Measurements from ENCODE around the gene BCL6B.

Gene BCL6B

DNA sequence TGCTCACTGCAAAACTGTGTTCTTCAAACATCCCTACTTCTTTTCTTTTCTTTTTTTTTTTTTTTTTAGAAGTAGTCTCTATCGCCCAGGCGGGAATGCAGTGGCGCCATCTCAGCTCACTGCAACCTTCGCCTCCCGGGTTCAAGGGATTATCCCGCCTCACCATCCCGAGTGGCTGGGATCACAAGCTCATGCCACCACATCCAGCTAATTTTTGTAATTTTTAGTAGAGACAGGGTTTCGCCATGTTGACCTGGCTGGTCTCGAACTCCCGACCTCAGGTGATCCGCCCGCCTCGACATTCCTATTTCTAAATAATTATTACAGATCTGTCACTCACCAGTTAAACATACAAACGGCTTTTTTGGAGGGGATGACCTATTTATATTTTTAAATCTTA lies 11.4 kb upstream of the BCL6B start:
- FAIRE-seq = no peak

DNA sequence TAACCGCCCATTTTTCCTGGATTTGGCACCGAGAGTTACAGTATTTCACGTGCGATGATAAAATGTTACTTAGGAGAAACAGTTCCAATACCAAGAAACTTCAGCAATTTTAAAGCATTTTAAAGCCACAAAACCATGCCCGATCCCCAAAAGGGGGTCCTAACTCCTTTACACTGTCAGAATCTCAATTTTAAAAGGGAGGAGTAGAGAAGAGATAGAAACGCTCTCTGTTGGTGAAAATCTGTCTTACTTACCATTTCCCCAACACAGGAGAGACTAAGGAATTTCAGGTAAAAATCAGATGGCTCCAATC lies 11.0 kb upstream of the BCL6B start:
- FAIRE-seq = no peak

DNA sequence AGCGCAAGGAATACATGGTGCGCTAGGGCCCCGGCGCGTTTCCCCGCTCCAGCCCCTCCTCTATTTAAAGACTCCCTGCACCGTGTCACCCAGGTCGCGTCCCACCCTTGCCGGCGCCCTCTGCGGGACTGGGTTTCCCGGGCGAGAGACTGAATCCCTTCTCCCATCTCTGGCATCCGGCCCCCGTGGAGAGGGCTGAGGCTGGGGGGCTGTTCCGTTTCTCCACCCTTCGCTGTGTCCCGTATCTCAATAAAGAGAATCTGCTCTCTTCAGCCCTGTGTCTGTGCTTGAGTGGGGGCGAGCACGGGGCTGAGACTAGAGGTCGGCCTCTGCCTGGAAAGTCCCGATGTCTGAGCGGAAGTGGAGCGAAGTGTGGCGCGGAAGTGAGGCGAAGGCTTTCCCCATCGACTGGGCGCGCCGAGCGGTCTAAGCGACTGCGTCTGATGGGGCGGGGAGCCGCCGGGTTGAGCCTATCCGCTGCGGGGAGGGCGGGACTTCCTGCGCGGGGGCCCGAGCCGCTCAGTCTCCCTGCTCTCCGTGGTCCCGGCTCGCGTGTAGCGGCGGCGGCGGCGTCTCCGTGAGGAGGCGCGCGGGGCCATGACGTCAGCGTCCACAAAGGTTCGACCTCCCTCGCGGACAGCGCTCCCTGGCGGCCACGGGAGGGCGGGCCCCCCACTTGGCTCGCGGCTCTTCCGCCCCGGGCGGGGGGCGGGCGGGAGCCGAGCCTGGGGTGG lies 8.4 kb upstream of the BCL6B start:
- FAIRE-seq = peak; percentile 67

DNA sequence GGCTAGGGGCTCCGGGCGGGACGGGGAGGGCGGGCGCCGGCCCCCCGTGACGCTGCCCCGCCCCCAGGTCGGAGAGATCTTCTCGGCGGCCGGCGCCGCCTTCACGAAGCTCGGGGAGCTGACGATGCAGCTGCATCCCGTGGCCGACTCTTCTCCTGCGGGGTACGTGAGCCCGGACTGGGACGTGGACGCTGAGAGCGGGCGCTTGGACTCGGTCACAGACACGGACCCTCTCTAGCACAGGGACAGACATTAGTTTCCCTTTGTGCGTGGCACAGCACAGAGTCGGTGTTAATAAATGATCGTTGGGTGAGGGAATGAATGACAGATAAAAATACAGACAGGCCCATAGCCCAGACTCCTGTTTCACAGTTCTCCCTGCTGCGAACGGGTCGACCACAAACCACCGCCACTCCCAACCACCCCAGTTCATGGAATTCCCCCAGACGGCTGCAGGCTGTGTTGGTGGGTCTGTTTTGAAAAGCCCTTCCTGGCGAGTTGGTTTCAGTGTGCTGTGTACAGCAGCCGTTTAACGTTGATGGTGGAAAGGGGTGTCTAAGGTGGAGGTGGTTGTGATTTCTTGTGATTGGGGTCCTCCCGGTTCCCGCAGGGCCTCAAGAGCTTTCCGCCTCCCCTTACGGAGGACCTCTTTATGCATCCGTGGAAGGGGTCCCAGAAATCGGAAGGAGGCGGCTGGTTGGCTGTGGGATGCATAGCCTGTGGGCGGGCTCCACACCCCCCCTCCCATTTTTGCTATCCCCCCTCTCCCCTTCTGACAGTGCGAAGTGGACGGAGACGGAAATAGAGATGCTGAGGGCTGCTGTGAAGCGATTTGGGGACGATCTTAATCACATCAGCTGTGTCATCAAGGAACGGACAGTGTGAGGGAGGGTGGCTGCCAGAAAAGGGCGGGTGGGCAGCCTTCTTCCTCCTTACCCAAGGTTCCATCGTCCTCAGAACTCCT lies 7.6 kb upstream of the BCL6B start:
- FAIRE-seq = no peak

DNA sequence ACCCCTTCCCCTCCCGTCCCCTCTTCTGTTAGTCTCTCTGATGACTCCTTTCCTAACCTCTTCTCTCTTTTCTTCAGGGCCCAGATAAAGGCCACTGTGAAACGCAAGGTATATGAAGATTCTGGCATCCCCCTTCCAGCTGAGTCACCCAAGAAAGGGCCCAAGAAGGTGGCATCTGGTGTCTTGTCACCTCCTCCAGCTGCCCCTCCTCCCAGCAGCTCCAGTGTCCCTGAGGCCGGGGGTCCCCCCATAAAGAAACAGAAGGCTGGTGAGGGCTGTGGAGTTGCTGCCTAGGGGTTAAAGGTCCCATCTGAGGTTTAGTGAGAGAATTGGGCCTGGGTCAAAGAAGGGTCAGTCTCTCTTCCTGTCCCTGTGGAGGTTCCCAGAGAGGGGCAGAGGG lies 6.4 kb upstream of the BCL6B start:
- no peak for FAIRE-seq

DNA sequence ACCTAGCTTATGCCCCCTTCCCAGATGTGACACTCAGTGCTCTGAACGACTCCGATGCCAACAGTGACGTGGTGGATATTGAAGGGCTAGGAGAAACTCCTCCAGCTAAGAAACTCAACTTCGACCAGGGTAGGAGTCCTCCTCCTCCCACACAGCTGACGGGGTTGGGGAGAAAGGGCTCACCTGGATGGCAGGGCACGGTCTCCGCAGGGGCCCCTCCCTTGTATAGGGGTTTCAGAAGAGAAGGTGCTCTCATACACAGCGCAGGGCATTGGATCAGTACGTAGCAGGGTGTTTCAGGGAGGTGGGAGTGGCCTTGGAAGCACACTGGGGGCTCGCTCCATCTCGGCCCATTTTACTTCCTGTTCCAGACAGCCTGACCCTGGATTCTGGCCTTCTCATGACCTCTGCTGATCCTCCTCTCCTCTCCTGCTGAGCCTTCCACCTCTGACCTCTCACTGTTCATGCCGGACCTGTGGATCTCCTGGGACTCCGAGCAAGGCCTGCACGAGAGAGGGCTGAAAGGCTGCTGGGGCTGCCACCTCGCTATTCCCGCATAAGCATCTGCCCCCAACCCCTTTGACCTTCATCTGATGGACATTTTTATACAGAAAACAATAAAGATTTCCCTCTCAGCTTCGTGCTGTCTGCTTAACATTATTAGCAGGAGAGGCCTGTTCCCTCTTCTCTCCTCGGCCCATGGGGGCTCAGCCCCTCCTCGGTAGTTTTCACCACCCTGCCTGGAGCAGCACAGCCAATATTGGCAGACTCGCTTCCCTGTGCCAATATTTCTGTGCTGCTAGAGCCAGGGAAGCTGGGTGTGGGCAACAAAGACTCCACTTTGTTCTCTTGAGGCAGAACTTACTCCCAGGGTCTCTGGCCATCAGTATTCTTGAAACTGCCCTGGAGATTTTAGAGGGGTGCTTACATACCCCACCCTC lies 5.7 kb upstream of the BCL6B start:
- FAIRE-seq = no peak

DNA sequence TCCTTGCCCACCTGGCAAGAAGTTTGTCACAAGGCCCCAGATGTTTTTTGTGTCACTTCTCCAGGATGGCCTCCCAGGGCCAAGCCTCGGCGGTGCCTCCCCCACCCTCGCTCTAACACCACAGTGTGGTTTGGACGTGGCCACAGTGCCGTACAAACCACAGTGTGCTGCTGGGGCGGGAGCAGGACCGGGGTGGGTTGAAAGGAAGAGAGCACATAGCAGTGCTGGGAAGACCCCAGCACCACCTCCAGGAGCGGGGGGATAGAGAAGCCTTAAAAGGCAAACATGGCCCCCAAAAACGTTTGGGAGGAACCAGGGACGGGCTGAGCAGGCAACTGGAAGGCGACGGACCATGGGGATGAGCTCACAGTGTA lies 5.0 kb upstream of the BCL6B start:
- FAIRE-seq = no peak

DNA sequence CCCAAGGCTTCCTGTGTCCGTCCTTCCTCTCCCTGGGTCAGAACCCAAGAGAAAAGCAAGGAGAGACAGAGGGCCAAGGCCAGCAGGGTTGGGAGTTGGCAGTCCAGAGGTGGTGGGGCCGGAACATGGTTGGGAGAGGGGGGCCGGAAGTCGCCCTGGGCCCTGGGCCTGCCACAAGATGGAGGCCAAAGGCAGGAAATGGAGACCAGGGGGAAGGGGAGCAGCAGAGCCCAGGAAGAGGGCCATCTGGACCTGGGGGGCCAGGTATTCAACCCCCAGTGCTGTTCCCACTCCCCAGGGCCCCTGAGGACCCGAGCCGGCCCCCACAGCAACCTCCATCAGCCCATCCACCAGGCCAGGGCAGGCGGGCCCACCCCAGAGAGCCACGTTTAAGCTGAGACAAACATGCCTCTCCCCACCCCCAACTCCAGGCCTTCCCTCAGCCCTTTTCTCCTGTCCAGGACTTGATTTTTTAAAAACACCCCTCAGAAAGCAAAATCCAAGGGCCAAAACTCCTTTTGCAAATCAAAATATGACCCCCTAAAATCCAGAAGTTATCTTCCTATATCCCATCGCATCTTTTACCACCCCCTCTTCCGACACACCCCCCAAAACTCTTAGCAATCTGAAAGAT lies 4.4 kb upstream of the BCL6B start:
- no peak for FAIRE-seq

DNA sequence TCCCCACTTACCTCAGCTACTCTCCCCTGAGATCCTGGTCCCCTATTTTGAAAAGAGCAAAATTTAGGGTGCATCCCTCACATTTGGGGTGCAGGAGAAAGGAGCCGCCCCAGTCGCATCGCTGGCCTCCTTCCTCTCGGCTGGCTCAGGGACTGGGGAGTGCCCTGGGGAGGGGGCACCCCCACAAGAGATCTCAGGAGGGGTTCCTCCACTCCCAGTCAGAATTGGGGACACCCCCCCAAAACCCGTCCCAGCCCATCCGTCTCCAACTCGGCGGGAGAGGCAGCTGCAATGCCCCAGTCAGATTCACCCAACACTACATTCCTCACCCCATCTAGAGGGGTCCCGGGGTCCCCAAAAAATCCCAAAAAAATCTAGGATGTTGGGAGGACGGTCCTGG lies 3.5 kb upstream of the BCL6B start:
- no peak for FAIRE-seq

DNA sequence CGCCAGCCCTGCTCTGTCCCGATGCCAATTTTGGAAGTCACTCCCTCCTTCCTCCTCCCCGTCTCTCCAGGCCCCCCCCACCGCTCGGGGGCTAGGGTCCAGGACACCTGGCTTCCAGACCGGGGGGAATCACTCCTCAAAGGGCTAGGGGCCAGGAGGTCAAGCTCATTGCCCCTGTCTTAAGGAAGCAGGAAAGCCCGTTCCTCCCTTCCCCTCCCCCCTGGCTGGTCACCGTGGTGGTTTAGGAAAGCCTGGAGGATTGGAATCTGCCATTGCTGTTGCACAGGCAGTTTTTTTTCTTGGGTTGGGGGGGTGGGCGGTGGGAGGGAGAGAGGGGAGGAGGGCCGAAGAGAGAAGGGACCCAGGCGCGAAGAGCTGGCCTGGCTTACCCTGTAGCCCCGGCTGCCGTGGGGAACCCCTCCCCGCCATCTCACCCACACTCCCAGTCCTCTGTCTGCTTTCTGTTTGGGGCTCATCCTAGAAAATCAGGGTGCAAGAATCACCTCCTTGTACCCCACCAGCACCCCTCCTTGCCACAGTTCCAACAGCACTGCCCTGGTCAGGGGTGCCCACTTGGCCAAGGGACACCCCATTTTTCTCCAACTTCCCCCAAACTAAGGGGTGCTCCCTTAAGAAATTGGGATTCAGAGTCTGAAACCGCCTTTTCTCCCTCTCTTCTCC lies 2.9 kb upstream of the BCL6B start:
- no peak for FAIRE-seq

DNA sequence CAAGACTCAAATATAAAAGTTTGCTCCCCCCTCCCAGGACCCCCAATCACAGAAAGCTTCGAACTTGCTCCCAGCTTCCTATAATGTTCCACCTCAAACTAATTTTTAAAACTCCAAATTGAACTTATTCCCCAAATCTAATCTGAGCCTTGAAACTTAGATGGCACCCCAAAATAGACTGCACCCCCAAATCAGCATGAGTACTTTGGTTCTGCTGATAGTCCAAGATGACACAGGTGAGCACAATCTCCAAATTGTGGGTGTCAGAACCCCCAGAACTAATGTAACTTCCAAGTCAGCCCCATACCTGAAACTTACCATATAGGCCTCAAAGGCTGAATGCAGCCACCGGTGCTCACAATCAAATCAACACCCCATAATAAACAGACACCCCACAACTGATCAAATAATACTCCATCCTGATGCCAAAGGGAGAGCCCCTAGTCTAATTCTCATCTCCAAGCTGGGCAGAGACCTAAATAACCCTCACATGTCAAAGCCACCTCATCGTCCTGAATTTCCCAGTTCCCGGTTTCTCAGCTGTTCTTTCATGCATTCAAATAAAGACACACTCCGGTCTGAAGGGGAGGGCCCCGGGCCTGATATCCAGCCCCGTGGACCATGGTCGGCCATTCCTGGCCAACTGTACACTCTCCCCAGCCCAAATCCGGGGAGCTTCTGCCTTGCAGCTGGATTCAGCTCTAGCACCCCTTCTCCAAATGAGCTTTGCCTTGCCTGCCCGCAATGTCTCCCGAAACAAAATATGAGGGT lies 1.8 kb upstream of the BCL6B start:
- FAIRE-seq = no peak

DNA sequence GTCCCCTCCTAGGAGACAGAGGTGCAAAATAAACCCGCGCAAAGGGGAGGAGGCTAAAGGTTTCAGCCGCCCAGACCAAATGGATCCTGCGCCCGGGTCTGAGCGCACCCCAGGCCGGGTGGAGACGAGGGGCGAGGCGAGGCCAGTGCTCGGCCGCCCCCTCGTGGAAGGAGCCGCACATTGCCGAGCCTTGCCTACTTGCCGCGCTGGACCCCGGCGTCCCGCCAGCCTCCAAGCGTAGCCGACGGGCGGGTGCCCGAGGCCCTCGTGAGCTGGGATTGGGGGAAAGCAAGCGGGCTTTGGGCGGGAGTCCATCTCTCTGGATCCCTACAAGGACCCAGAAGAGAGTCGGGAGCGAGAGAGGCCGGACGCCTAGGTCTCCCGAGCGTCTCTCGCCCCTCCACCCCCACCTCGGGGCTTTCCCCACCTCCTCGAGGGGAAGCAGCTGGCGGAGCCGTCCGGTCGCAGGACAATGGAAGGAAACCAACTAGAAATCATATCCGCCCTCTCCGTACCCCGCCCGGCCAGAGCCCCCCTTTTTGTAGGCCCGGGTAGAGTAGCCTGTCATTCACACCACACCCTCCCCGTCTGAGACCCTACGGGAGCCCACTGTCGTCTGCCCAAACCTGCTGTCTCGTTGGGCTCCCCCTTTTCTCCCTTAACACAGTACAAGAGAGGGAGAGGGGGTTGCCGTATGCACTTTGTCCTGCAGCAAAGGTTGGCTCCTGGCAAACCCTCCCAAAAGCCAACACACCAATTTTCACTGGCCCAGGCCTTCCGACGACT lies 664 bp upstream of the BCL6B start:
- no peak for FAIRE-seq

DNA sequence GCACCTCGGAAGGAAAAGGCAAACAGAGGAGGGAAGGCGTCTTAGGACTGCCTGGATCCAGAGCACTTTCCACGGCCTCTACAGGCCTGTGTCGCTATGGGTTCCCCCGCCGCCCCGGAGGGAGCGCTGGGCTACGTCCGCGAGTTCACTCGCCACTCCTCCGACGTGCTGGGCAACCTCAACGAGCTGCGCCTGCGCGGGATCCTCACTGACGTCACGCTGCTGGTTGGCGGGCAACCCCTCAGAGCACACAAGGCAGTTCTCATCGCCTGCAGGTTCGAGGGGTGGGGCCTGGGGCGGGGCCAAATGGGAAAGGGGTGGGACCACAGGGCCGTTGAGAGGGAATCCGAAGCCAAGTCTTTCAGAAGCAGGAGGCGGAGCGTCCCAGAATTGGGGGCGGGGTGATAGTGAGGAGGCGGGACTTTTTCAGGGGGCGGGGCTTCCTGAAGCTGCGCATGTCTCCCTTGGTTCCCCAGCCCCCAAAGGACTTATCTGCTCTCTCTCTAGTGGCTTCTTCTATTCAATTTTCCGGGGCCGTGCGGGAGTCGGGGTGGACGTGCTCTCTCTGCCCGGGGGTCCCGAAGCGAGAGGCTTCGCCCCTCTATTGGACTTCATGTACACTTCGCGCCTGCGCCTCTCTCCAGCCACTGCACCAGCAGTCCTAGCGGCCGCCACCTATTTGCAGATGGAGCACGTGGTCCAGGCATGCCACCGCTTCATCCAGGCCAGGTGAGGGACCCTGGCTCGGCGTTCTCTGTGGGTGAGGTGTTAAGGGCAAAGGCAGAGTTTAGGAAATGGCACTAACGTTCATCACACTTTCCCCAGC lies 939 bp downstream of the BCL6B start:
- FAIRE-seq = no peak

DNA sequence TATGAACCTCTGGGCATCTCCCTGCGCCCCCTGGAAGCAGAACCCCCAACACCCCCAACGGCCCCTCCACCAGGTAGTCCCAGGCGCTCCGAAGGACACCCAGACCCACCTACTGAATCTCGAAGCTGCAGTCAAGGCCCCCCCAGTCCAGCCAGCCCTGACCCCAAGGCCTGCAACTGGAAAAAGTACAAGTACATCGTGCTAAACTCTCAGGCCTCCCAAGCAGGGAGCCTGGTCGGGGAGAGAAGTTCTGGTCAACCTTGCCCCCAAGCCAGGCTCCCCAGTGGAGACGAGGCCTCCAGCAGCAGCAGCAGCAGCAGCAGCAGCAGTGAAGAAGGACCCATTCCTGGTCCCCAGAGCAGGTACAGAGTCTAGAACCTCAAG lies 1.5 kb downstream of the BCL6B start:
- FAIRE-seq = no peak

DNA sequence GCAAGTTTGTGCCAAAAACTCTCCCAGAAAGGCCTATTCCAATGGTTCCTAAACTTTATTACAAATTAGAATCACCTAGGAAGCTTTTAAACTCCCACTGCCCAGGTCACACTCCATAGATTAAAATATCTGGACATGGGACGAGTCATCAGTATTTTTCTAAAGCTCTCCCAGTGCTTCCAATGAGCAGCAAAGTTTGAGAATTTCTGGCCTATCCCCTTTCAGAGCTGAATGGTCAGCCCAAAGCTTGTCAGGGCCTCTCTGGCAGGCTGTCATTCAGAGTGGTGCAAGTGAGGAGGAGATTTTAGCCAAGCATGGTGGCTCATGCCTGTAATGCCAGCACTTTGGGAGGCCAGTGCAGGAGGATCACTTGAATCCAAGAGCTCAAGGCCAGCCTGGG lies 2.4 kb downstream of the BCL6B start:
- FAIRE-seq = no peak

DNA sequence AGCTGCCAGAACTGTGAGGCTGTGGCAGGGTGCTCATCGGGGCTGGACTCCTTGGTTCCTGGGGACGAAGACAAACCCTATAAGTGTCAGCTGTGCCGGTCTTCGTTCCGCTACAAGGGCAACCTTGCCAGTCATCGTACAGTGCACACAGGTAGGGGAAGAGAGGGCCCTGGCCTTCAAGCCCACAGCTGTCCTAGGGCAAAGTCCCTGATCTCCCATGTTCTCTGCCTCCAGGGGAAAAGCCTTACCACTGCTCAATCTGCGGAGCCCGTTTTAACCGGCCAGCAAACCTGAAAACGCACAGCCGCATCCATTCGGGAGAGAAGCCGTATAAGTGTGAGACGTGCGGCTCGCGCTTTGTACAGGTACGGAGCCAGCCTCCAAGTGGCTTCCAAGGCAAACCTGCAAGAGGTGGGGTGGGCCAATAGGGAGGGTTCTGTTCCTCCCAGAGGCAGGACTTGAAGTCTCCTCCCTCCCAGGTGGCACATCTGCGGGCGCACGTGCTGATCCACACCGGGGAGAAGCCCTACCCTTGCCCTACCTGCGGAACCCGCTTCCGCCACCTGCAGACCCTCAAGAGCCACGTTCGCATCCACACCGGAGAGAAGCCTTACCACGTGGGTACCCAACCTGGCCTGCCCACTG lies 3.7 kb downstream of the BCL6B start:
- no peak for FAIRE-seq

DNA sequence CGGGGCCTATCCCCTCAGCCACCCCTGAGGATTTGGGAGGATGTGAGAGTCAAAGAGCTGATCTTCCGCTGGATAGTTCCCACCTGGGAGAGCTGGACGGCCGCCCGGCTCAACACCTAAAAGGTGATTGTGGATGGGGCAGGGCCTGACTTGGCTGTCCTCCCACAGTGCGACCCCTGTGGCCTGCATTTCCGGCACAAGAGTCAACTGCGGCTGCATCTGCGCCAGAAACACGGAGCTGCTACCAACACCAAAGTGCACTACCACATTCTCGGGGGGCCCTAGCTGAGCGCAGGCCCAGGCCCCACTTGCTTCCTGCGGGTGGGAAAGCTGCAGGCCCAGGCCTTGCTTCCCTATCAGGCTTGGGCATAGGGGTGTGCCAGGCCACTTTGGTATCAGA lies 4.5 kb downstream of the BCL6B start:
- no peak for FAIRE-seq

DNA sequence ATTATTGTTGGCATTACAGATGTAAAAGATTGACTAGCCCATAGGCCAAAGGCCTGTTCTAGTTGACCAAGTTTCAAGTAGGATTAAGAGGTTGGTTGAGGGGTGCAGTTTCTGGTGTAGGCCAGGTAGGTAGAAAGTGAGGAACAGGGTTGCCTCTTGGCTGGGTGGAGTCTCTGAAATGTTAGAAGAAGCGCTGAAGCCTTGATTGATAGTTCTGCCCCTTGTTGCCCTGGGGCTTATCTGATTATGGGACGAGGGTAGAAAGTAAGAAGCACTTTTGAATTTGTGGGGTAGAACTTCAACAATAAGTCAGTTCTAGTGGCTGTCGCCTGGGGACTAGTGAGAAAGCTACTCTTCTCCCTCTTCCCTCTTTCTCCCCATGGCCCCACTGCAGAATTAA lies 6.2 kb downstream of the BCL6B start:
- no peak for FAIRE-seq

DNA sequence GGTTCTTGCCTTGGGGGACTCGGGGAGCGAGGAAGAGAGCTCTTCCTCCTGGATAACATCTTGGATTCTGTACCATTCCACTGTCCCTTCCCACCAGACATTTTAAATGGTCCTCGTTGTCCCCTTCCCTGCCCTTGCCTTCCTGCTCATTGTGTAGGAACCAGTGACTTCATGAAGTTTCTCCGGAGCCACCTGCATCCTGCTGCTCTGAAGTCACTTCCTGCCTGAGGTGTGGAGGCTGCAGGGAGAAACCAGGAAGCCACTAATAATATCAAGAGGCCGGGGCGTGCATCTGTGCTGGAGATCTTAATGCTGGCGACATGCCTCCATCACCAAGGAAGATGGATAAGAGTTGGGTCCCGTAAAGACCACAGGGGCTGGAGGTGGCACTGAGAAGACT lies 6.8 kb downstream of the BCL6B start:
- FAIRE-seq = no peak
